H1 (cell line): Measurements from ENCODE around the gene AFAP1L1.

Experiments used
- ATF3 ChIP-seq: IDR thresholded peaks from 2 replicates; pipeline ENCODE4 v1.6.1; 2011; ENCODE audit warnings: low read depth, mild to moderate bottlenecking, low read length; ENCODE audit not compliant: insufficient read depth
- CBX5 ChIP-seq: fragments of 300-800, 300-1000 bp; sonication (generic); IDR thresholded peaks from 2 replicates; pipeline ENCODE4 v1.7.1; 2016; ENCODE audit warnings: antibody characterized with exemption, low read length, low read depth
- CTCF ChIP-seq, 3 experiments: IDR thresholded peaks; 1 replicate in 2 of 3; 2 replicates in 1 of 3; pipeline versions ENCODE4 v1.5.1 to v1.6.1; 2011; ENCODE audit warnings: low read length in 3 of 3, mild to moderate bottlenecking in 3 of 3, inconsistent platforms in 2 of 3, low read depth in 1 of 3, moderate library complexity in 1 of 3; ENCODE audit not compliant: insufficient read depth in 1 of 3; ENCODE audit errors: control extremely low read depth in 1 of 3
- EGR1 ChIP-seq: IDR thresholded peaks from 2 replicates; pipeline ENCODE4 v1.6.1; 2011; ENCODE audit warnings: low read depth, low read length, borderline replicate concordance
- EP300 ChIP-seq, 2 experiments: IDR thresholded peaks; 1 replicate in 1 of 2; 2 replicates in 1 of 2; pipeline ENCODE4 v1.6.1; 2011 to 2012; ENCODE audit warnings: low read depth in 2 of 2, low read length in 2 of 2, mild to moderate bottlenecking in 2 of 2, borderline replicate concordance in 1 of 2, inconsistent platforms in 1 of 2, moderate library complexity in 1 of 2
- EZH2 ChIP-seq: fragments of 200-600 bp; sonication (generic); IDR thresholded peaks from 2 replicates; pipeline ENCODE4 v1.7.1; 2012; ENCODE audit warnings: low read depth, mild to moderate bottlenecking, moderate library complexity, low read length, inconsistent platforms; ENCODE audit not compliant: severe bottlenecking
- JUN ChIP-seq: IDR thresholded peaks from 2 replicates; pipeline ENCODE4 v1.6.1; 2011; ENCODE audit warnings: low read depth, mild to moderate bottlenecking, improper control_type of control experiment, low read length
- MAFK ChIP-seq: IDR thresholded peaks from 2 replicates; pipeline ENCODE4 v1.6.1; 2012; ENCODE audit warnings: low read depth, mild to moderate bottlenecking, improper control_type of control experiment, low read length
- RFX5 ChIP-seq: IDR thresholded peaks from 2 replicates; pipeline ENCODE4 v1.6.1; 2011; ENCODE audit warnings: low read depth, low read length, improper control_type of control experiment, borderline replicate concordance
- SIN3A ChIP-seq, 2 experiments: IDR thresholded peaks in 1 of 2; conservative IDR thresholded peaks in 1 of 2; 2 replicates each; pipeline ENCODE4 v1.6.1; 2011 to 2012; ENCODE audit warnings: low read length in 2 of 2, improper control_type of control experiment in 1 of 2, low read depth in 1 of 2, mild to moderate bottlenecking in 1 of 2
- SRF ChIP-seq: IDR thresholded peaks from 2 replicates; pipeline ENCODE4 v1.6.1; 2011; ENCODE audit warnings: mild to moderate bottlenecking, low read depth, low read length, moderate library complexity
- TAF1 ChIP-seq: IDR thresholded peaks from 2 replicates; pipeline ENCODE4 v1.6.1; 2011; ENCODE audit warnings: mild to moderate bottlenecking, low read depth, low read length
- TF ChIP-seq, protein P1 (sequence below): IDR thresholded peaks from 2 replicates; pipeline ENCODE4 v1.6.1; 2012; ENCODE audit warnings: low read length, inconsistent platforms

DNA sequence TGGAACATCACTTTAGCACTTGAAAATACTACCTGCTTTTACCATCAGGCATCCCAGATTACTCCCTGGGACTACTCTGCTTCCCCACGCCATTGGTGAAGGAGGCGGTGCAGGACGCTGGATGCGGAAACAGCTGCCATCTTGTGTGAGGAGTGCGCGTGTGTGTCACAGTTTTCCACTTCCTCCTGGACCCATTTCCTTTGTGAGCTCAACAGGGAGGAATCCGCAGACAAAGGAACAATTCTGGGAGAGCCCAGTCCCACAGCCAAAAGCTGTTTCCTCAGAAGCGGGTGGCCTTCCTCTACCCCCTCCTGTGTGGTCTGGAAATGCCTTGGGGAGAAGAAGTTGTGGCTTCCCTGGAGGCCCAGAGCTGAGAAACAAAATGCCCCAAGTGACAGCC is 16.8 kb downstream of the AFAP1L1 start:
- TF ChIP-seq CTCF (IDR thresholded peaks at IDR 0.05; ENCODE audit: control extremely low read depth in 1 of 3, insufficient read depth in 1 of 3, low read depth in 1 of 3, low read length in 3 of 3): no peak
- TF ChIP-seq SRF: no peak
- TF ChIP-seq TAF1: no peak
- no peak for TF ChIP-seq JUN
- no peak for TF ChIP-seq ATF3
- TF ChIP-seq MAFK: no peak
- no peak for TF ChIP-seq SIN3A (conservative IDR thresholded peaks at IDR 0.05 in 1 of 2, IDR thresholded peaks at IDR 0.05 in 1 of 2; ENCODE audit: low read depth in 1 of 2, low read length in 2 of 2)
- TF ChIP-seq EP300 (IDR thresholded peaks at IDR 0.05; ENCODE audit: borderline replicate concordance in 1 of 2, low read depth in 2 of 2, low read length in 2 of 2): no peak
- TF ChIP-seq RFX5: no peak
- no peak for TF ChIP-seq CBX5
- no peak for TF ChIP-seq EZH2
- no peak for TF ChIP-seq EGR1
- TF ChIP-seq, protein P1, sequence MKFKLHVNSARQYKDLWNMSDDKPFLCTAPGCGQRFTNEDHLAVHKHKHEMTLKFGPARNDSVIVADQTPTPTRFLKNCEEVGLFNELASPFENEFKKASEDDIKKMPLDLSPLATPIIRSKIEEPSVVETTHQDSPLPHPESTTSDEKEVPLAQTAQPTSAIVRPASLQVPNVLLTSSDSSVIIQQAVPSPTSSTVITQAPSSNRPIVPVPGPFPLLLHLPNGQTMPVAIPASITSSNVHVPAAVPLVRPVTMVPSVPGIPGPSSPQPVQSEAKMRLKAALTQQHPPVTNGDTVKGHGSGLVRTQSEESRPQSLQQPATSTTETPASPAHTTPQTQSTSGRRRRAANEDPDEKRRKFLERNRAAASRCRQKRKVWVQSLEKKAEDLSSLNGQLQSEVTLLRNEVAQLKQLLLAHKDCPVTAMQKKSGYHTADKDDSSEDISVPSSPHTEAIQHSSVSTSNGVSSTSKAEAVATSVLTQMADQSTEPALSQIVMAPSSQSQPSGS: no peak
